UCSD-AML1 (cell line): ENCODE data around the gene ZIC4.

Experiments used
- DNase-seq: peaks from one replicate; lab custom pipeline; 2025; ENCODE audit not compliant: unreplicated experiment; lab: John Stamatoyannopoulos, UW

Gene ZIC4

GRCh38 chr3:147391781-147392624 lies 14.3 kb downstream of the ZIC4 start:
- DNase-seq: no peak

- DNase-seq: no peak
These were observed 15.5 kb downstream of the ZIC4 start for GRCh38 chr3:147390589-147391569.

- no peak for DNase-seq
These were observed 16.6 kb downstream of the ZIC4 start for GRCh38 chr3:147389717-147390116.

- DNase-seq: no peak
These were observed 17.4 kb downstream of the ZIC4 start for GRCh38 chr3:147388700-147389580.

DNA sequence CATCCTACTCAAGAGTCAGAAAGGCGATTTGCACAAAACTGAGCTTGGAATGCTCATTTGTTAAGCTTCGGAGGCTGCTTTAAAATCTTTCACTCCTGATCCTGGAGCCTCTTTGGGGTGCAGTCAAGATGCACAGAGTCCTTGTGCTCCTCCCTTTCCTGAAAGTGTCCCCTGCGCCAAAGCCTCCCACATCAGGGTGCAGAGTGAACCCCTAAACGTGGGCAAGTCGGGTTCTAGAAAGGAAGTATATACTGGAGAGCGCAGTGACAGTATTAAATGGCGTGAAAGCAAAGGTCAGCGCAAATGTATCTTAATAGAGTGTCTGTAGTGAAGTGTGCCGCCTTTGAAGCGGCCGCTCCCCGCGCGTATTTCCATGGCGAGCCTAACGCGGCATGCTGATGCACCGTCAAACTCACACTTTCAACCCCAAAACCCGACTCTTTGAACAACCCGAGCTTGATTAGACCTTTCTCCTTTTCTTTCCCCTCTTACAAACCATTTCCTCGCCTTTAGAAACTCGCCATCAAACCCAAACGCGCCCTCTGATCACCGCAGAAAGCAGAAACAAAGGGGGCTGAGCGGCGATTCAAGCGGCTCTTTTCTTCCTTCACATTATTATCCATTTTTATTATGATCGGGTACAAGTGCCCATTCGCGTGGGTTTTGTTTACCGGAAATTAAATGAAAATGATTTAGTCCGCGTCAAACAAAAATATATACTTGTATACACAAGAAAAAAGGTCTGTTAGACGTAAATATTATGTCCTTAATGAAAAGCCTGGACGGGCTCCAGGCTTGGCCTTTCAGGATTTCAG lies 18.3 kb downstream of the ZIC4 start:
- DNase-seq: no peak

GRCh38 chr3:147387291-147387884 lies 19.0 kb downstream of the ZIC4 start:
- DNase-seq: no peak

DNA sequence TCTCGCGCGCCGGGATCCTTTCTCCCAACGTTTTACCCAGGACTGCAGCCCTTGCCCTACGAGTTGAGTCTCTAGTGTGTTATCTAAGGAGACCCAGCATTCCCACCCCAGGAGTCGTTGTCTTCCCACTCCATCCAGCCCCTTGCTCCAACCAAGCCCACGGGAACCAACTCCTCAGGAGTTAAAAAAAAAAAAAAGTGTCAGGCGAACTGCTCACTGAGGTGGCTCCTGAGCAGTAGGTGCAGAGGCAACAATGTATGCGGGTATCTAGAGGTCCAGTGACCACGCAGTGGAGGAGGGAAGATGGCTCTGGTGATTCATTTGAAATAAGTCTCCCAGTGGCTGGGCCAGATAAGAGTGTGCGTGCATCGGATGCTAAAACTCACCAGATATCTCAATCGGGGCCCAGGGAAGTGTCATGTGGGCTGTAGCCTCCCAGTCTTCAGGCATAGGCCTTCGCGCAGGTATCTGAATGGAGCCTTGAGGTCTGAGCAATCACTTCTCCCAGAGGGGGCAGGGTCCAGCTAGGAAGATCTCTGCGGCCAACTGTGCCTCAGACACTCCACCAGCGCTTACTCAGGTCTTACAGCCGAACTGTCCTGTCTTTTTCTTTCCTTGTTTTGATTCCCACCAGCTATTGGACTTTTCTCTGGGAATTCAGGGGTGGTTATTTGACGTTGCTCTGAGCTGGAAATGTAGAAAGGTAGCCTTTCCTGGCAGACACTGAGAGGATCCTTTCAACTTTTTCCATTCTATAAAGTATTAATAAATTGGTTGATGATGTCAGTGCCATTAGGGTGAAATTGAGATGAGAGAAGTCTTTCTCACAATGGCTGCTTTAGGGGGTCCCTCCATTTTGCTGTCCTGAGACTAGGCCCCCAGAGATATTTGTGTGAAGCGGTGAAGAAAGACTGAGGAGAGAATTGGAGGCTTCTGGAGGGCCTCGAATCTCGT lies 21.0 kb downstream of the ZIC4 start:
- no peak for DNase-seq

DNA sequence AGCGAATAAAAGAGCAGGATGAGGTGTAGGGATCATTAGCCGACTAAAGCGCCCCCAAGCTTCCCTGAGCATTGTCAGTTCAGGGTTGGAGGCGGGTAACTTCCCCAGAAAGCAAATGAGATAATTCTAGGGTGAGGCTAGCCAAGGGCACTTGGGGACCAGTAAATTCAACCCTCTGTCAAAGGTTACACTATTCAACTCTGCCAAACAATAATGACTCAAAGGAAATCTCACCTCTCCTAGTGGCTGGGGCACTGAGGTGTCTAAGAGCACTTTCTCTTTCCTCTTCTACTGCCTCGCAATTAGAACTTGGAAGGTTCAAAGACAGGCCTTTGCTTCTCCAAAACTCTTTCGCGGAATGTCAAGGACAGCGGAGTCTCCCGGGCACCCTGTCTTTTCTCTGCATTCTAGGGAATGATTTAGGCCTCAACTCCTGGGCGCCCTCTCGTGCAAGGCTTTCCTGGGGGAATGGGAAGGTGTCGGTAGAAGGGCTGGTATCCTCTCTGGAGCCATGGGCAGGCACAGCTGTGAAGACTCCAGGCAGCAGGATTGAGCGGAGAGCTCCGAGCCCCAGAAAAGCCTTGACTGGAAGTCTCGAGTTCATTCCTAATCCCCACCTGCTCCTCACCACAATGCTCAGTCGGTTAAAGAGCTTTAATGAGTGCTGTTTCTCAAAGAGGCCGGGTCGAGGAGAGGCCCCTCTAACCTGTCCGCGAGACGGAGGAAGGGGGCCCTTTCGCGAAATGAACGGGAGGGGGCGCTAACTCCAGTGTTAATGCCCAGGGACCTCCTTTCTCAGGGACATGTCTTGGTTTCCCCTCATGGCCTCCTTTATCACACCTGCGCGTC lies 21.9 kb downstream of the ZIC4 start:
- peak; percentile 5 for DNase-seq

DNA sequence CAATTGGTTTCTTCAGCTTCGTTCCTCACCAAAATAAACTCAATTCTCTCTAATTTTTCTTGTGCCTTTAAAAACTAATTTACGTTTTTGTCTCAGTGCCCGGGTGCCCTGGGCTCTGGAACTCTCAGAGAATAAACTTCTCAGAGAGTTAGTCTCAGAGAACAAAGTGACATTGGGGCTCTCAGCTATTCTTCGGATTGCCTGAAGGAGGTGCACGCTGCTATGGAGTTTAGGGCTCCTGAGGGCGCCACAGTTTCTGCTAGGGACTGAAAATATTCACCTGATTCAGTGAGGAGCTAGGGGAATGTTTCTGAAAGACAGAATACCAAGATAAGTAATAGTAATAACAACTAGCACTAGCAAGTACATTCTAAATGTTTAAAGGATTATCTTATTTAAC lies 22.7 kb downstream of the ZIC4 start:
- DNase-seq: no peak

- no peak for DNase-seq
These were observed 24.7 kb downstream of the ZIC4 start for GRCh38 chr3:147381596-147381995.

- no peak for DNase-seq
These were observed 25.4 kb downstream of the ZIC4 start for GRCh38 chr3:147380977-147381376.

GRCh38 chr3:147380387-147380951 lies 25.9 kb downstream of the ZIC4 start:
- DNase-seq: no peak

- DNase-seq: no peak
These were observed 26.7 kb downstream of the ZIC4 start for GRCh38 chr3:147379651-147380050.

DNA sequence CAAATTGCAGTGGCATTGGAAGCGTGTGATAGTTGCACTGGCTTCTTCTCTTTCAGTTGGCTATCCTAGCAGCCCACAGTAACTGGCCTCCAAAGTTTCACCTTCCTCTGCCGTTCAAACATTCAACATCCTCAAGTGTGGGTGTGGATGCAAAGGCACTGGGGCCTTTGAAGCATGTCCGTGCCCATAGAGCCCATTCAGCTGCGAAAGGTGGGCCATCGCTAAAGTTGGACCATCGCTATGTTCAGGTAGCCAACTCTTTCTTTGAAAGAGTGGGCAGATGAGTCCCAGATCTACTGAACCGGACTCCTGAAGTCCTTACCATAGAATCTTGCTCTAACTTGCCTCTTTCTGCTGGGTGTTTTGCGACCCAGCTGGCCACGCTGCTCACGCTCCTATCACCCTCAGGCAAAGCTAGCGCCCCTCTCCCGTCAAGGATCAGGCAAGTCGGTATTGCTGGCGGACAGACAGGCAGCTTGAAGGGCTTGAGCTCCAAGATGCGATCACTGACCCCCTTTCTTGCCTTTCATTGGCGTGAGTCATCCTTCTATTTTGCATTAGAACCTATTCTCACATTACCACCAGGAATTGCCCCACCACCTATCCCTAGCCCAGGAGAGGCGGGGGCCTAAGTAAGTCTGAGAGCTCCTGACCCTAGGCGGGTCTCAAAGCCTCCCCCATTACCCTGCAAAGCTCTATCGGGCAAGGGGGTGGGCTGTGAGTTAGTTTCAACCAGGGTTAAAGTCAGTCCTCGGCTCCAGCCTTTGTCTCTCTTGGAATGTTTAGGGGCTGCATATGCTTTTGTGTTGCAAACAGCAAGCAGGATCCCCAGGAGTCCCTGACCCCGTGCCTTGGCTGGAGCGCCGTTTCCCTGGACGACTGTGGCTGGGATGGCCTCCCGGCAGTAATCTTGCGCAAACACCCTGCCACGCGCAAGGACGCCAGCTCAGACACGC lies 28.7 kb downstream of the ZIC4 start:
- DNase-seq: no peak

DNA sequence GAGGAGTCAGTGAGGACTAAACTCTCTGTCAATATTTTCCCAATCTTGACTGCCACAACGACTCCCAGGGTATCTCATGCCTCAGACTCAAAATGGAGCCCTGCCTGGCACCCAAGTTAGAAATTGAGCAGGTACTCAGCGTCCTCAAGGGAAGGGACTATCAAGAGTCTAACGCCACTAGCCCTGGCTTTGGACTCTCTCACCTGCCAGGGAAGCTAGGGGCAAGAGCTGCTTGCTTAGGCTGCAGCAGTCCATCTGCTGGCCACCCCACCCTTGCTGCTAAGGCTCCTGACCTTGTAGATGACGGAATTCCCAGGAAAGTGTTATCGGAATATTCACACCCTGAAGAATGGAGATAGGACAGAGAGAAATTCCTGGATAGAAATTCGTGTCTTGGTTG lies 33.0 kb downstream of the ZIC4 start:
- no peak for DNase-seq

DNA sequence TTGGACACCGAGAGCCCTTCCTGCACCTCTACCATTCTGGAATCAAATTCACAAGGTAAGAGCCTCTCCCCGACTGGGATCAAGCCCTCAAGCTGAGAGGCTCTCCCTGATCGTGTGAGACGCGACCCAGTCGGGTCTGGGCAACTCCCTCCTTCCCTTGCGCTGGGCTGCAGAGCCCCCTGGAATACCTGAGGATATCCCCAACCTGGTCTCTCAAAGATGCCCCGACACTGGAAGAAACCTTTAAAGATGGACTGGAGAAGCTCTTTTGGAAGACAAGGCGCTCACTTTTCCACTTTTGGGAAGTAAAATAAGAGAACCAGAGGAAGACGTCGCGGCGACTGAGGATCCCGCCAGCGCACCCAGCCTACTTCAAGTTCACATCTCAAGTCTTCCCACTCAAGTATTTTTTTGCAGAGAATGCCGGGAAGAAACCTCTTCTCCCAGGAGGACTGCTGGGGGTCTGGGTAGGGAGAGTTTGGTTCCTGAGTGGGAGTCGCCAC lies 33.8 kb downstream of the ZIC4 start:
- DNase-seq: no peak
